HG03095 (cell line): Measurements from ENCODE around the gene ITK.
"Not testable (repeated sequence)": the region's sequence is repeated elsewhere in the genome, so short reads cannot be mapped to it uniquely, and the experiment has no call there.

Experiments used
- ATAC-seq: cut with Tn5 transposase; IDR thresholded peaks from one replicate; pipeline ENCODE4 v1.9.1; 2021; ENCODE audit warnings: moderate library complexity; ENCODE audit not compliant: unreplicated experiment

ITK gene

GRCh38 chr5:157205708-157206107 lies 25.1 kb downstream of the ITK start:
- no peak for ATAC-seq

GRCh38 chr5:157210652-157211051 lies 30.0 kb downstream of the ITK start:
- ATAC-seq = not testable (repeated sequence)

- no peak for ATAC-seq
These were observed 31.7 kb downstream of the ITK start for GRCh38 chr5:157212307-157212706.

- no peak for ATAC-seq
These were observed 33.0 kb downstream of the ITK start for GRCh38 chr5:157213527-157214243.

- ATAC-seq = no peak
These were observed 33.8 kb downstream of the ITK start for GRCh38 chr5:157214415-157214814.

GRCh38 chr5:157214861-157215513 lies 34.3 kb downstream of the ITK start:
- no peak for ATAC-seq

- ATAC-seq = no peak
These were observed 35.0 kb downstream of the ITK start for GRCh38 chr5:157215514-157216167.

- no peak for ATAC-seq
These were observed 35.9 kb downstream of the ITK start for GRCh38 chr5:157216391-157217142.

GRCh38 chr5:157217289-157218024 lies 36.8 kb downstream of the ITK start:
- ATAC-seq = no peak

GRCh38 chr5:157219491-157220271 lies 39.0 kb downstream of the ITK start:
- ATAC-seq = peak; percentile 51

GRCh38 chr5:157221959-157222358 lies 41.3 kb downstream of the ITK start:
- ATAC-seq = no peak

GRCh38 chr5:157222506-157223230 lies 42.0 kb downstream of the ITK start:
- no peak for ATAC-seq

GRCh38 chr5:157225469-157226422 lies 45.1 kb downstream of the ITK start:
- no peak for ATAC-seq

- no peak for ATAC-seq
These were observed 50.0 kb downstream of the ITK start for GRCh38 chr5:157230610-157231009.

- no peak for ATAC-seq
These were observed 52.1 kb downstream of the ITK start for GRCh38 chr5:157232706-157233105.

GRCh38 chr5:157233515-157233914 lies 52.9 kb downstream of the ITK start:
- no peak for ATAC-seq

GRCh38 chr5:157236423-157236822 lies 55.8 kb downstream of the ITK start:
- no peak for ATAC-seq

- no peak for ATAC-seq
These were observed 60.8 kb downstream of the ITK start for GRCh38 chr5:157241483-157241882.
